GM23248 (cell line): ENCODE data around the gene LSM11.

Experiments used
- EZH2 ChIP-seq: fragments of 200-600 bp; sonication (generic); IDR thresholded peaks from 2 replicates; pipeline ENCODE4 v1.6.1; 2018; ENCODE audit warnings: antibody characterized with exemption, mild to moderate bottlenecking; ENCODE audit not compliant: insufficient read depth, poor library complexity, severe bottlenecking
- EZH2phosphoT487 ChIP-seq: fragments of 200-600 bp; sonication (generic); IDR thresholded peaks from 2 replicates; pipeline ENCODE4 v1.6.1; 2018; ENCODE audit warnings: antibody characterized with exemption, moderate library complexity, mild to moderate bottlenecking, low read depth; ENCODE audit not compliant: insufficient read depth

DNA sequence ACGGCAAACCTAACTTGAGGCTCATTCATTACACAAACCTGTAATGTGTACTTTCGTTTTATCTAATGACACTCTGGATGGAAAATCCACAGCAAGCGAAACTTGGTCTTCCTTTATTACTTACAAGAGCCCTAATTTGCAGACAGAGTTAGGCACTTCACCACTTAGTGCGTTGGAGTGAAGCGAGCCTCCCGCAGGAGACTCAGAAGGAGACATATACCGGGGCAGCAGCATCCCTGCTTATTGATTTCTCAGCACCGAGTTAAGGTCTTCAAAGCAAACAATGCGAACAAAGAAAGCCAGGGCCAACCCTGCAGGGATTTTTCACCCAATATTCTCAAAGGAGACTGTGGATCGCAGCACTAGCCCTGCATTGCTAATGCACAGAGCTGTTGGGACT lies 28.6 kb downstream of the LSM11 start:
- TF ChIP-seq EZH2 = no peak
- TF ChIP-seq EZH2phosphoT487 = no peak
